Left kidney (tissue), 2 donors: Measurements from ENCODE around the gene TYROBP. TPM values are rescaled to one million over a fixed set of nuclear protein-coding genes. Genes with fewer than 3 reads are reported as not detected.
"Not testable (repeated sequence)": the region's sequence is repeated elsewhere in the genome, so short reads cannot be mapped to it uniquely, and the experiment has no call there.

Source experiments
- DNase-seq: peaks from one replicate; pipeline ENCODE4 v3.0.0-alpha.2; 2013
- polyA plus RNA-seq: library from polyadenylated mRNA; unstranded; fragments of 120-200 nt; gene quantifications from one replicate; pipeline ENCODE4 v1.2.1, GENCODE V29; 2013; ENCODE audit not compliant: insufficient read length

The TYROBP gene
- polyA plus RNA-seq, 1 donor, result 7.4 TPM

DNA sequence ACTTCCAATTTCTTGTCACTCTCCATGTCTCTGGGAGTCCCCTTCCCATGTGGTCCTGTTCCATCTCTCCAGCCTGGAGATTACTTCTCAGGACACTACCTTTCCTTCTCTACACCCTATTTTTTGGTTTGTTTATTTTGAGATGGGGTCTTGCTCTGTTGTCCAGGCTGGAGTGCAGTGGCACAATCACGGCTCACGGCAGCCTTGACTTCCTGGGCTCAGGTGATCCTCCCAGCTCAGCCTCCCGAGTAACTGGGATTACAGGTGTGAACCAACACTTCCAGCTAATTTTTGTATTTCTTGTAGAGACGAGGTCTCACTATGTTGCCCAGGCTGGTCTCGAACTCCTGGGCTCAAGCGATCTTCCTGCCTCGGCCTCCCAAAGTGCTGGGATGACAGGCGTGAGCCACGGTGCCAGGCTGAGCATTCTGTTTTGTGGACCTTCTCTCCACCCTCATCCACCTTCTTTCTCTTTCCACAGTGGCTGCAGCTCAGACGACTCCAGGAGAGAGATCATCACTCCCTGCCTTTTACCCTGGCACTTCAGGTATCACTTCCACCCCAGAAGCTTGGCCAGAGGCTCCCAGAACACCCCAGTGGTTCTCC lies 5.1 kb downstream of the TYROBP start:
- no peak for DNase-seq

DNA sequence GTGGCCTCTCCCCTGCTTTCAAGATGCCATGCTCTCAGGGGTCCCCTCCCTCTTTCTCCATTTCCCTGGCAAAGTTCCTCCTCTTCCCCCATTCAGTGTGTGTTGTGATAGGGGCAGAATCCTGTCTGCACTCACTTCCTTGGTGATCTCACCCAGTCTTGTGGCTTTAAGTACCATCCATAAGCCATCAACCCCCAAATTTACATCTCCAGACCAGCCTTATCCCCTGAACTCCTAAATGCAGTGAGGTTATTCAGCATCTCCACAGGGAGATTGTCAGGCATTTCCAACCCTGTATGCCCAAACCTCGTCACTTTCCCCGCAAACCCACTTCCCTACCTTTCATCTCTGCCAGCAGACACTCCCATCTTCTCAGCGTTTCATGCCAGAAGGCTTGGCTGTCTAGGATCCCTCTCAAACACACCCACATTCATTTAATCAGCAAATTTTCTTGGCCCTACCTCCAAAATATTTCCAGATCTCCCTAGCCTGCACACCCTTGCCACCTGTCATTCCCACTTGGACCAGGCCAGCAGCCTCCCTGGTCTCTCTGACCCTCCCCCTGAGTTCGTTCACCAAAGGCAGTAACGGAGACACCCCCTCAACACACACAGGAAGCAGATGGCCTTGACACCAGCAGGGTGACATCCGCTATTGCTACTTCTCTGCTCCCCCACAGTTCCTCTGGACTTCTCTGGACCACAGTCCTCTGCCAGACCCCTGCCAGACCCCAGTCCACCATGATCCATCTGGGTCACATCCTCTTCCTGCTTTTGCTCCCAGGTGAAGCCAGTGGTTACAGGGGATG lies 6.0 kb downstream of the TYROBP start, which contains the start of gene HCST:
Gene HCST (plus strand): TSS at position 676 of the 808 bp plus-strand sequence. CDS start 65 bp downstream, at position 741.
- DNase-seq, result no peak

DNA sequence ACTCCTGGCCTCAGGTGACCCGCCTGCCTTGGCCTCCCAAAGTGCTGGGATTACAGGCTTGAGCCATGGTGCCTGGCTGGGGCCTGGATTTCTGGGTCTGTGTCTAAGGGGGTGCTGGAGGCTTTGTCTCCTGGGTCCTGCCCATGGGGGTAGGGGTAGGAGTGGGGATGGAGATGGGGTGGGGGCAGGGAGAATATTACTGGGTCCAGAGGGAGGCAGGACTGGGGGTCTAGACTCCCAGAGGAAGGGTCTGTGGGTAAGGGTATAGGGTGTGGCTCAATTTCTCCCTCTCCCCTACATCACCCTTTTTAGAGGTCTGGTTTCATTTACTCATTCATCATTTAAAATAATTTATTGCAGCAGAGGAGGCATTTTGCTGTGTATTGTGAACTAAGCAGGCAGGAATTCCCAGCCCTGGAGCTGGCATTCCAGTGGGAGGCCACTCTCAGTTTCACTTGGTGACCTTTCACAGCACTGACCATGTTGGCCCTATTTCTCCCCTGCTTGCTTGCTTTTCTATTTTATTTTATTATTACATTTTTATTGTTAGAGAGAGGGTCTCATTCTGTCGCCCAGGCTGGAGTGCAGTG lies 6.9 kb downstream of the TYROBP start:
- no peak for DNase-seq

DNA sequence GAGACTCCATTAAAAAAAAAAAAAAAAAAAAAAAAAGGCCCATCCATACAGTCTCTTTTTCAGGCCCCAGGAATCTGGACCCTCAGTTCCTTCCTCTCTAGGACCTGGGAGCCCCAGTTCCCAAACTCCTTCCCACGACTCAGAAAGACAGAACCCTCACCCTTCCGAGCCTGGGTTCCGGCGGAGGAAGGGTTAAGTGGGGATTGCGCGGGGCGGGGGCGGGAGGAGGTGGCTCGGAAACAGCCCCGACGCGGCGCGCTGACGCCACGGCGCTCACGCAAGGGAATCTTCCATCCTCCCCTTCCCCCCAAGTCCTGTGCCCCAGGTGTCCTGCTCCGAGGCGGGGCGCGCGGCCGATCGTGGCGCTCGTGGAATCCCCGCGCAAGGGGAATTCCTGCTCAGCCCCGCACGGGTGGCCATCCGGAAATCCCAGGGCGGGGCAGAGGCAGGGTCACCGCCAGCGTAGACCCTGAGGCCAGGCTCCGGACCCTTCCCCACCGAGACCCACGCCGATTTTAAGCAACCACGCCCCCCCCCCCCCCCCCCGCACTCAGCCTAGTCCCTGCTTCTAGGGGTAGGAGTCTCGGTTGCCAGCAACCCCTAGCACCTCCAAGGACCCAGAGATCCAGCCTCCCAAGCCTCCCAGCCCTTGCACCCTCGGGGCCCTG lies 8.4 kb downstream of the TYROBP start:
- DNase-seq, result peak; percentile 74

DNA sequence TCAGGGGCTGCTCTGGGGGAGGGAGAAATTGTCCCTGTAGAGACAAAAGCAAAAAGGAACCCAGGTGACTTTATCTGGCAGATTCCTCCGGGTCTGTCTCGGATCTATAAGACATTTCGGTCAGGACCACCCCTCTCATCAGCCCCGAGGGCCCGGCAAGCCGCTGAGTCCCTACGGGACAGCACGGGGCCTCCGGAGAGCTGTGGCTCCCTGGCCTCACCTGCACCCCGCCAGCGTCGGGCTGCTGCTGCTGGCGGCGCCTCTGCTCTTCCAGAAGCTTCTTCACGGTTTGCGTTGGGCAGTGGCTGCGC lies 9.6 kb downstream of the TYROBP start:
- DNase-seq, result no peak

DNA sequence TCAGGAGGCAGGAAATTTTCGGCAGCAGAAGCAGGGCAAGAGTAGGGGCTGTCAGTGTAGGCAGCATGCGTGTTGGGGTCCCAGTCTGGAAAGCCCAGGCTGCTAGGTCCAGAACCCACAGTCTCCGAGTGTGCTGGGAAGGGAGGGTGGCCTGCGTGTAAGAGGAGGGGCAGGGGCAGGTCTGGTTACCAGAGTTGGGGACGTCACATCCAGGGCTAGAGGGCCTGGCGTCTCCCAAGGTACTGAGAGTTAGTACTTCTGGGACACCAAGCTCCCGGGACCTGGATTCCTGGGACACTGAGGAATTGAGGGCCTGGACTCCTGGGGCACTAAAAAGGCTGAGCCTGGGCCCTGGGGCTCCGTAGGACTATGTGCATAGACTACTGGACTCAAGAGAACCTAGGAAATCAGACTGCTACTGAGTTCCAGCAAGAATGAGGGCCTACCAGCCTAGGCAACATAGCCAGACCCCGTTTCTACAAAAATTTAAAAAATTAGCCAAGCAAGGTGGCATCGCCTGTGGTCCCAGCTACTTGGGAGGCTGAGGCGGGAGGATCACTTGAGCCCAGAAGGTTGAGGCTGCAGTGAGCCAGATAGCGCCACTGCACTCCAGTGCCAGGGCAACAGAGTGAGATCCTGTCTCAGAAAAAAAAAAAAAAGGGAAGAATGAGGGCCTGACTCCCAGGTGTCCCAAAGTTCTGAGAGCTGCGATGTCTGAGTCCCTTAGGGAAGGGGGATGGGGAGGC lies 10.2 kb downstream of the TYROBP start:
- DNase-seq, result no peak

DNA sequence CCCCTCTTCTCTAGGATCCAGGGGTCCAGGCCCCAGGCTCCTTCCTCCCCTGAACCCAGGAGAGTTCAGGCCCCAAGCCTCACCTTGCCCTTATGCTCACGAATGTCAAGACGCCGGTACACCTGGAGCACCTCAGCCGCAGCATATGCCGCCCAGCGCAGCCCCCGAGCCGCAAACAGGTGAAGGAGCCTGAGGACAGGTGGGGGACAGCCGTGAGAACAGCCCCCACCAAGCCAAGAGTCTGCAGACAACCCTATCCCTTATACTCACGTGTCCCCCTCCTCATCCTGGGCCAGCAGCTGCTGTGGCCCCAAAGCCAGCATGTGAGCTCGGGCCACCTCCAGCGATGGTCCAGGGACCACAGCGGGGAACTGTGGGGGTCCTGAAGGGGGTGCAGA lies 11.5 kb downstream of the TYROBP start:
- DNase-seq, result no peak

DNA sequence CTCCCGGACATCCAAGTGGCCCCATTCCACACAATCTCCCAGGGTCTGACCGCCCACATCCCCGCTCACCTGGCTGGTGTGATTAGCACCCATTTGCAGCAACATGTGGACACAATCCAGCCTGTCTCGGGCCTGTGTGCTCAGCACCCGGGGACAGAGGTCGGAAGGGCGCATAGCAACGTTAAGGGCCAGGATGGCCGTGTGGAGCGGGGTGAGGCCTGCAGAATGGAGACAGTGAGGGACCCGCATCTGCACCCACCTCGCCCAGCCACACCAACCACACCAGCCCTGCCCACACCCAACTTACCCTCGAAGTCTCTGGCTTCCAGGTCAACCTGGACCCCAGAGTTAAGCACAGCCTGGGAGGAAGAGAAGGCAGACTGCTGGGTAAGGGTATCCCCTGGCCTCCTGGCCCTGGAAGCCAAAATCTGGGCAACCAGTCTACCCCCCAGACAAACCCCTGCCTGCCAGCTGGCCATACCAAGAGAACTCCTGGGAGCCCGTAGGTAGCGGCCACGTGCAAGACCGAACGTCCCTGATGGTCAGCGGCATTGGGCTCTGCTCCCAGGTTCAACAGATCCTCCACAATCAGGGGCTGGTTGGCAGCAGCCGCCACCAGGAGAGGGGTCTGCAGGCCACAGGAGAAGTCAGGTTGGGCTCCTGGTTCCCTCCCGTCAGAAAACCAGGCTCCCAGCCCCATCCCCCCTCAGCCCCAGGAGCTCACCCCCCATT lies 12.0 kb downstream of the TYROBP start:
- DNase-seq, result no peak

DNA sequence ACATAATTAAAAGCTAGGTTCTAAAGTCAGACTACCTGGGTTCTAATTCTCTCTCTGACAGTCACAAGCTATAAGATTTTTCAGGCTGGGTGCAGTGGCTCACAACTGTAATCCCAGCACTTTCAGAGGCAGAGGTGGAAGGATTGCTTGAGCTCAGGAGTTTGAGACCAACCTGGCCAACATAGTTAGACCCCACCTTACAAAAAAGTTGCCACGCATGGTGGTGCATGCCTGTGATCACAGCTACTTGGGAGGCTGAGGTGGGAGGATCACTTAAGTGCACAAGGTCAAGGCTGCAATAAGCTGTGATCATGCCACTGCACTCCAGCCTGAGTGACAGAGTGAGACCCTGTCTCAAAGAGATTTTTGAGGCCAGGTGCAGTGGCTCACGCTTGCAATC lies 13.8 kb downstream of the TYROBP start:
- no peak for DNase-seq

DNA sequence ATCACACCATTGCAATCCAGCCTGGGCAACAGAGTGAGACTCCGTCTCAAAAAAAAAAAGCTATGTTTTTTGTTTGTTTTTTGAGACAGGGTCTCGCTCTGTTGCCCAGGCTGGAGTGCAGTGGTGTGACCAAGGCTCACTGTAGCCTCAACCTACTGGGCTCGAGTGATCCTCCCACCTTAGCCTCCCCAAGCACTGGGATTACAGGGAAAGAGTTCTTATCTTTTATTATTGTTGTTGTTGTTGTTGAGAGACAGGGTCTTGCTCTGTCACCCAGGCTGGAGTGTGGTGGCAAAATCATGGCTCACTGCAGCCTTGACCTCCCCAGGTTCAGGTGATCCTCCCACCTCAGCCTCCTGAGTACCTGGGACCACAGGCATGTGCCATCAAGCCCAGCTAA lies 16.3 kb downstream of the TYROBP start:
- DNase-seq, result not testable (repeated sequence)

DNA sequence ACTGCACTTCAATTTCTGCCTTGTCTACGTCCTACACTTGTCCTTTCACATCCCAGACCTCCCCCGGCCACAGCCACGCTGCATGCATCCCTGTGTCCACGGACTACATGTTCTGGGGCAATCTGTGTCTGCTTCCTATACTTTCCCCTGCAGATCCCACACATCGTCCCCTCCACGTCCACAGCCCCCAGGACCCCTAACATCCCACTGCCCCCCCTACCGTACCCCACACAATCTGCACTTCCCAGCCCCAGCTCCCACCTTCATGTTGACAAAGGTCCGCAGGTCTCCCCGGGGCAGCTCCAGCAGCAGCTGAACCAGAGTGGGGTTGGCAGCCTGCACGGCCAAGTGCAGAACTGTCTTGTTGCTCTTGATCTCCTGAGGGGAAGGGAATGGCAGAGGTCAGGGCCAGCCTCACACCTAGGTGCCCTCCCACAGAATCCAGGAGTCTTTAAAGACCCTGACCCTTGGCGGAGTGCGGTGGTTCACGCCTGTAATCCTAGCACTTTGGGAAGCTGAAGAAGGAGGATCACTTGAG lies 17.9 kb downstream of the TYROBP start:
- DNase-seq, result no peak

DNA sequence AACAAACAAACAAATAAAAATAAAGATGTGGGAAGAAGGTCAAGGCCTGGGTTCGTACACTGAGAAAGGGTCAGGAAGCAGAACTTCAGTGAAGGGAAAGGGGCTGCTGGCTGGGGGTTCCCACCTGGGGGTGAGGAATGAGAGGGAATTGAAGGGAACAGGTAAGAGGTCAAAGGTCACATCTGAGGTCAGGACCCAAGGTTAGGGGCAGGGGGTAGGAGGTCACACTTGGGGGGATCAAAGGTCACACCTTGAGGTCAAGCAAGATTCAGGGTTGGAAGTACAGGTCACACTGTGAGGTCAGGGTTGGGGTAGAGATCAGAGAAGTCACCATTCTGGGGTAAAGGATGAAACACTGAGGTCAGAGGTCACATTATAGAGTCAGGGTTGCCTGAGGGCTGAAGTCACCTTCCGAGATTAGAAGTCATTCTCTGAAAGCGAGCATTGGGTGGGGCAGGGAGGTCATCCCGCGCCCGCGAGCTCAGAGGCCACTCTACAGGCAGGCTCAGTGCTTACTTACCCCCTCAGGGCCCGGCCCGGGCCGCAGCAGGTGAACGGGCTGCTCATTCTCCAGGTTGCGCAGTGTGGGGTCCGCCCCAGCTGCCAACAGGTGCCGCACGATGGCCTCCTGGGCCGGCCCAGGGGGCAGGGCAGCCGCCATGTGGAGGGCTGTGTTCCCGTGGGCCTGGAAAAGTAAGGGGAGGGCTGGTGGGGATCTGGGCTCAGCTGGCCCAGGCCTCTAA lies 18.6 kb downstream of the TYROBP start:
- no peak for DNase-seq

DNA sequence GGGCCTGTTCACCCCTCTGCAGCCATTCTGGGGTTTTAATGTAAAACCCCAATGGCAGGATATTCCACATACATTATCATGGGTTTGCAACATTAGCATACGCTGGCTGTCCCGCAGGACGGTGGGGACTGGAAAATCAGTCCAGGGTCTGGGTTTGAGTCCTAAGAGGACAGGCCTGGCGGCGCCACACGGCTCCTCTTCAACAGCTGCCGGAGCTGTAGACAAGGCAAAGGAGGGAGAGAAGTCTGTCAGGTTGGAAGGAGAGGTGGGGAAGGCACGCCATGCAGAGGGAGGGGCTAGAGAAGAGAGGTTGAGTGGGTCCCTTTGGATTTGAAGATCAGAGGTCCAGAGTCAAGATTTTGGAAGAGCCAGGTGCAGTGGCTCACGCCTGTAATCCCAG lies 19.7 kb downstream of the TYROBP start:
- no peak for DNase-seq

DNA sequence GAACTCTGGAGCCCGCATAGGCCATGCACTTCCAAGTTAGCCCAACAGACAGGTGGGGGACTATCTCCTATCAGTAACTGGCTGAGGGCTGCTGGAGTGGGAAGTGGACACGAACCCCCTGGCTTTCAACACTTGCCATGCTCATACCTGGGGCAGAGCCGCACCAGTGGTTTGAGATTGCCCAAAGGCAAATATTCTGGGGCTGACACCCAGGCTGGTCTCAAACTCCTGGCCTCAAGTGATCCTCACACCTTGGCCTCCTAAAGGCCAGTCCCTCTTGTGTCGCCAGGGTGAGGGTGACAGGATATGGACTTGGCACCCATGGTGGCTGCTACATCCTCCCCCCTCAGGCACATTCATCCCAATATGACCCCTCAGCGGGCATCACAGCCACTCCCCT lies 20.9 kb downstream of the TYROBP start:
- no peak for DNase-seq

DNA sequence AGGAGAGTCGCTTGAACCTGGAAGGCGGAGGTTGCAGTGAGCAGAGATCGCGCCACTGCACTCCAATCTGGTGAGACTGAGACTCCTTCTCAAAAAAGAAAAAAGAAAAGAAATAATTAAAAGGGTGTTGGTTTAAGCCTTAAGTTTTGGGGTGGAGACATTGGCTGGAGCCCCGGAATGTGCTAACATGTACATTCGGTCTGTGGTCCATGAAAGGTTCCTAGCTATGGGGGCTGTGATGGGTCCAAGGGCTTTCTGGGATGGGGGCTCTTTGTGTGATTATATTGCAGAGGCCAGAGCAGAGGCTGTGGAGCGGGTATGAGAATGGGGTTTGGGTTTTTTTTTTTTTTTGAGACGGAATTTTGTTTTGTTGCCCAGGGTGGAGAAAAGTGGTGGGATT lies 22.2 kb downstream of the TYROBP start:
- no peak for DNase-seq

DNA sequence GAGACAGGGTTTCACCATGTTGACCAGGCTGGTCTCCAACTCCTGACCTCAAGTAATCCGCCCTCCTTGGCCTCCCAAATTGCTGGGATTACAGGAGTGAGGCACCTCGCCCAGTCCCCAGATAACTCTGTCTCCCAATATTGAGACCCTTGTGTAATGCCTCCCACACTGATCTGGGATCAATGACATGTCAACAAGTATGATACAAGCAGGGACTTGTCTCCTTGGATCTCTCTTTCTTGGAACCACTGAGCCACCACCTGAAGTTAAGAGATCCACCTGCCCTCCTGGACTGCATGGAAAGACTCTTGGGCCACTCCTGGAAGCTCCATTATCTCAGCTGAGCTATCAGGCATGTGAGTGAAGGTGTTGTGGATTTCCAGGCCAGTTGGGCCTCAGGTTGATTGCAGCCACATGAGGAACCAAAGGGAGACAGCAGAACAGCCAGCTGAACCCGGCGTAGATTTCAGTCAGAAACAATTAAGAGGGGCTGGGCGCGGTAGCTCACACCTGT lies 22.8 kb downstream of the TYROBP start:
- DNase-seq, result no peak

DNA sequence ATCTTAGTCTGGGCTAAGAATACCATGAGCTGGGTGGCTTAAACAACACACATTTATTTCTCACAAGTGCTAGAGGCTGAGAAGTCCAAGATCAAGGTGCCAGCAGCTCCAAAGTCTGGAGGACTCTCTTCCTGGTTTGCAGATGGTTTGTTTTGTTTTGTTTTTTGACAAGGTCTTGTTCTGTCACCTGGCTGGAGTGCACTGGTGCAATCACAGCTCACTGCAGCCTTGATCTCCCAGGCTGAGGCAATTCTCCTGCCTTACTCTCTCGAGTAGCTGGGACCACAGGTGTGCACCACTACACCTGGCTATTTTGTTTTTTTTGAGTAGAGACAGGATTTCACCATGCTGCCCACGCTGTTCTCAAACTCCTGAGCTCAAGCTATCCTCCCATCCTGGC lies 24.2 kb downstream of the TYROBP start:
- DNase-seq, result no peak

DNA sequence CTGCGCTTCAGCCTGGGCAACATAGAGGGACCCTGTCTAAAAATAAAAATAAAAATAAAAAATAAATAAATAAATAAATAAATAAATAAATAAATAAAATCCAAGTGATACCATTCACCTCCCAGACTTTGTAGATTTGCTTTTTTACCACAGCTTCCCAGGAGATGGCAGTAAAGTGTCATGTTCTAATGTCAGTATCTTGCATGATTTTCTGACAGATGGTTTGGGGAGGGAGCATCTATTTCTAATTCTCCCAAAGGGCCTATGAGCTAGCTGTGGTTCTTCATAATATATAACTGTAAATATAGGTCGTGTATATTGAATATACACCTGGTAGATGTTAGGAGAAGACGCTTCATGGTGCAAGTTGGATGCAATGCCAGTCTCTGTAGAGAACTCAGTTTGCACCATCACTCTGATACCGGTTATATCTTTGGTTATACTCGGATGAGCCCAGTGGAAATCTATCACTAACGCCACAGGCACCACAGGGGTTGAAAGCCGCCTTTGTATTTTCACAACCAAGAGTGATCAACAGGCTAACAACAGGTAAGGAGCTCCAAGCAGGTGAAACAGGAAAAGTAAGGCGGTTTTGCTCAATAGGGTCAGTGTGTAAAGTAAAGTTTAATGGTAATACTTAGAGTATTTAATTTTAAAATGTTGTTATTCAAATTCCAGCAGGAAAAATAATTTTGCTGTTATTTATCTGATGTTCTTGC lies 25.8 kb downstream of the TYROBP start:
- no peak for DNase-seq

DNA sequence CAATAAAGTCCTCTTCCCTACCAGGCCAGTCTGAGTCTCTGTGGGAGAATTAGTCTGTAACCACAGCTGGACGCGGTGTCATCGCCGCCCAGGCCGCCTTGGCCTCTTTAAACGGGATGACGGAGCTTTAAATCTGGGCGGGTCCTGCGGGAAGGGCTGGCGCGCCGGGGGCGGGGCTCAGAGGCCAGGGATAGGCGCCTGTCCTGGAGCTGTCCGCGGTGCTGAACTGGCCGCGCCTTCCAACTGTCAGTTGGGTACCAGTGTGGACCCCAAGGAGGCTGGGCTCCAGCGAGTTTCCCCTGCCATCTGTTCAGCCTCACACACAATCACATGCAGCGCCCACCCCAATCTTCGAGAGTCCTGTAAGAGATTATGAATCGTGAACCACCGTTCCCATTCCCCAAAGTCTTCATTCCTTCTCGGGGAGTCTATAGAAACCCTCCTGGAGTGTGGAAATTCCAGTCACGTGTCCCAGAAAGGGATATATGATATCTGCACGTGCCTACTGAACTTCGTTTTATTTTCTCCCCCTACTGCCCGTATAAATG lies 28.3 kb downstream of the TYROBP start:
- peak; percentile 87 for DNase-seq
